Measurements from ENCODE around the gene TRNT1.

Gene TRNT1

GRCh38 chr3:3179407-3180094 is 52.8 kb downstream of the TRNT1 start, which contains the start of gene CRBN:
CRBN (minus strand) TSS chr3:3179691; CDS start chr3:3179687, 4 bp downstream.
- peak; percentile 55 to 90 for DNase-seq

GRCh38 chr3:3180456-3180855 is 53.7 kb downstream of the TRNT1 start:
- DNase-seq, result no peak

DNA sequence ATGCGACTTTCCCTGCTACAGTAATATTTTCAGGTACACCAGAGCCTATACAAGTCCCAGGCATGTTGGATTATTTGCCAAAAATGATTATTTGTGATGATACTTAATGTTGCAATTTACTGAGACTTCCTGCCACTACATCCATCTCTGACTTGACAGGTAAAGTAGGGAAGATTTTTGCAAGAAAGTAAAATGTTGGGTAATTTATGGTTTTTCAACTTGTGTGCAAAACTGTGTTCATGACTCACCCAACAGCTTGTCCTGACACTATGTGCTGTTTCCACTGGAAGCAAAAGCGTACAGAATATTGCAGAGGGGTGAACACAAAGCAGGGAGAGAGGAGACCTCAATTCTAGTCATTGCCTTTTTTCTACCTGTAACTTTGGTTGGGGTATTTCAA is 58.1 kb downstream of the TRNT1 start:
- no peak for DNase-seq

DNA sequence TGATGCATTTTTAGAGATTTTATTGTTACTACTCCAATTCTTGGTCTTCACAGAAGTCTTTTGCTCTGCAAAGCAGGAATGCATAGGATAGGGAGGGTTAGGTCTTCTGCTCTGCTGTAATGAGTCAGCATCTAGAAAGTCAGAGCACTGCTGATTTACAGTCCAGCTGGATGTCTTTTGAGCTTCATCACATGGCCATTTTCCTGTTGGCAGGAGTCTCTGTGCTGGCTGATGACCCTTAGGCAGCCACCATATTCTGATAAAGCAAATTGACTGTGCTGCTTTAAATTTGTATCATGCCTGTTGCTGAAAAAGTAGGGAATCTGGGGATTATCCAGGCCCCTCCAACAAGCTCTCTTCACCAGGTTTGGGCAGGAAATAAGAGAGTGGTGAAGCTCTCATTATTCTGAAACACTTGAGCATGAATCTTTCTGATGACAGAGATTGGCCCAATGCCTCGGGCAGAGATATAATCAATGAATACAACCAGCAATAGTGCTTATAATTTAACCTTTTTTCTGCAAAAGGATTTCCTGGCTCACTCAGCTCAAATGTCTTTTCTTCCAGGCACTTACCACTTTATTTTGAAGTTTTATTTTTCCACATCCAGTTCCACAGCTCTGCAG is 62.5 kb downstream of the TRNT1 start:
- DNase-seq, result no peak

DNA sequence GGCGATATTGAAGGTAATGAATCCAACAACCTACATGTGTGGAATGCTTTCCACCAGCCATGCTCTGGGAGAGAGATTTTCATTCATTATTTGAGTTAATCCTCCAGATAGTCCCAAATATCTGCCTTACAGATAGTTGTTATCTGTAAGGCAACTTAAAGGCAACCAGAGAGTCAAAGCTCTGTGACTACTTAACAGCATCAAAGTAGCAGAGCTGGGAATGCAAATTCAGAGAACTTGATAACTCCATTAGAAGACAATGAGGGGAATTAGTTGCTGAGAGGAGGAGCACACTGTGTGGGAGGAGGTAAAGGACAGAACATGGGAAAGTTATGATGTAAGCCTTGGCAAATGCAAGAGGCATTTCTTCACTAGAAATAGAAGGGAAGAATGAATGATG is 63.2 kb downstream of the TRNT1 start:
- DNase-seq, result no peak

DNA sequence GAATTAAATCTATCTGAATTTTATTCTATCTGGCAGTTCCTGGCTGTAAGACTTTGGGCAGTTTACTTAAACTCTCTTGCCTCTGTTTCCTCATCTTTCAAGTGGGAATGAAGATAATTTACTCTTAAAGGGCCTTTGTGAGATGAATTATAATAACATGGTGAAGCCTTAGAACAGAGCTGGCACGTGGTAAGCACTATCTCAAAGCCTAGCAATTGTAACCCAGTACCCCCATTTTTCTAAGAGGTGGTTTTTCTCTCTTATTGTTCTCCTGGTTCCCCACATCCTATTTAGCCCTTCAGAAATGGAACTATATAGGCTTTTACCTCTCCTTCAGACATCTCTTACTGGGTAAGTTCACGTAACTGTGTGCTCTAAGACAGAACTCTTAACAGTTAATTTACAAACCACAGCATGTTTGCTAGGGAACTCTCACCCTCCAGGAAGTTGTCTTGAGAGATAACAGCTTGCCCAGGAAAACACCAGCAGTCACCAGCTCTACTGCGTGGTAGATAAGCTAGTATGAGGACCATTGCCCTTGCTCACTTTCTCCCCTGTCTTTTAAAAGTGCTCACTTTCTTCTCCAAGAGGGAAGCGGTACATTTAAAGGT is 65.0 kb downstream of the TRNT1 start:
- no peak for DNase-seq

DNA sequence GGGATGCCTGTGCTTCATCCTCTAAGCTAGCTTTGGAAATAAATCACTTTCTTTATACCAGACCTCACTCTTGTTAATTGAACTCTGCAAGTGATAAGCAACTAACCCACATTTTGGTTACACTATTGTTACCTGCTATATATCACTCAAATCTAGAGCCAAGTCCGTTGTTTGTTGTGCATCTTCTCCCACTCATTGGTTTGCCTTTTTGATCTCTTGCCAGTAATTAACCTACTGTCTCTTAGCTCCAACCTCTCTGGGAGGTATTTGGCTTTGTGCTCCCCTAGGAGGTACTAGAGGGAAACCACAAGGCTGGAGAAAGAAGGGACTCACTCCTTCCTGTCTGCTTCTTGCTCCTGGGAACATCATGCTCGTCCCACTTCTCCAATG is 65.5 kb downstream of the TRNT1 start:
- DNase-seq, result no peak

DNA sequence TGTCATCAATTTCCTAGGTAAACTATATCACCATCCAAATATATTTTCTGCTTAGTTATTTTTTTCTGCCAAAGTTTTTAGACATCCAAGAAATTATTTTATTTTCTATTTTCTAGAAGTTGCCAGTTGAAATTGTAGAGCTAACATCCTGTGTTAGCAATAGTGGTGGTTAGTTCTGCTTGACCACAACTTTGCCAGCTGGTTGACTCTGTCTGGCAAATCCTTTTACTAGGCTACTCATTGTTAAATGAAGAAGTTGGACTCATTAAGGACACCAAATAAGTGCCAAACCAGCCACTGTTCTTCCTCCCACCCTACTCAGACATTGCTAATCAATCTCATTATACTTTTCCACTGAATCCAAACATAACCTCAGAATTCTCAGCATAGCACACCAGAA is 68.1 kb downstream of the TRNT1 start:
- no peak for DNase-seq

DNA sequence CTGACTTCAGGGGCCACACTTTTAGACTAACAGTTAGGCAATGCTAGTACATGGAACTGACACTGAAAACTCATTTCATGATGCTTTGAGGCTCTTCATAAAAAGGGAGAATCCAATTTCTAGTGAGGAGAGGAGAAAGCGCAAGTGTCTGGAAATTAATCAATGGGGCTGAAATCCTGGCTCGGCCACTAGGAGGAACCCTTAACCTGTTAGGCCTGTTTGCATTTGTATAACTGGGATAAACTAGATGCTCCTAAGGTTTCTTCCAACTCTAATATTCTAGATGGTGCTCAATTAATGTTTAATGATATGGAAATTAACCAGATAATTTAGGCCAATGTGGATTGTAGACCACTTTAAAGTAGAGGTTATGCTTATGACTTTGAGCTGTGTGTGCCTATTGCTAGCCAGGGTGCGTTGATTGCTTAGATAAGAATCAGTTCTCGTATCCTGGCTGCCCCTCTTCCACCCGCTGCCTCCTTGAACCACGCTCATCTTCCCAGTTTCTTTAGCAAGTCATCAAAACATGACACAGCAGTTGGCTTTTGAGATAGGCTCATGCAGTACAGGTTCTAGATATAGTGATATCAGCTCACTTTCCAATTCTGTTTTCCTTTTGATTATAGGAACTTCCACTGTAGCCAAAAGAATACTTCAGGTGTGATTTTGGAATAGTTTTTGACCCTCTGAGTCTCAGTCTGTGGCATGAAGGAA is 69.6 kb downstream of the TRNT1 start:
- DNase-seq, result peak; percentile 0 to 46
